Amygdala (tissue), 56 donors: ENCODE results near the gene TMPRSS11F.

Experiments
- DNase-seq, 56 donors: peaks; one replicate each; lab custom pipeline; 2025; lab: John Stamatoyannopoulos, UW

The TMPRSS11F gene

GRCh38 chr4:68079928-68080327, 49.7 kb downstream of the TMPRSS11F start:
- no peak for DNase-seq

GRCh38 chr4:68077737-68078136, 51.9 kb downstream of the TMPRSS11F start:
- no peak for DNase-seq

DNA sequence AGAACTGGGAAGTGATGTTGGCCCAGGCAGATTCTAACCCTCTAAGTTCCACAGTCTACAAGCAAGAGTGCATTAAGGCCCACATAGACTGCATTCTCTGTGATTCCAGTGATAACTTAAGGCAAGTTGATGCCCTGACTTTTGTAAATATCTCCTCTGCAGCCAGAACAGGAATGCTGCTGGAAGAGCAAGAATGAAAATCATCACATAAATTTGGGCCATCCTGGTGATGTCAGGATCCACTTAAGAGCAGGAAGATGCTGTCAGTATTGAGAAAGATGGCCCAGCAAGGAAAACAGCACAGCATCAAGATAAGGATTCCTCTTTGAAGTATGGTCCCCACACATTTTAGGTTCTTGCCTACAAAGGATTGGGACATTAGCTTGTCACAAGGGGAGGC, 52.4 kb downstream of the TMPRSS11F start:
- DNase-seq: no peak

GRCh38 chr4:68076194-68076593, 53.5 kb downstream of the TMPRSS11F start:
- no peak for DNase-seq

- no peak for DNase-seq
Measured at GRCh38 chr4:68074397-68074796, 55.3 kb downstream of the TMPRSS11F start.

- no peak for DNase-seq
Measured at GRCh38 chr4:68070302-68070701, 59.4 kb downstream of the TMPRSS11F start.

DNA sequence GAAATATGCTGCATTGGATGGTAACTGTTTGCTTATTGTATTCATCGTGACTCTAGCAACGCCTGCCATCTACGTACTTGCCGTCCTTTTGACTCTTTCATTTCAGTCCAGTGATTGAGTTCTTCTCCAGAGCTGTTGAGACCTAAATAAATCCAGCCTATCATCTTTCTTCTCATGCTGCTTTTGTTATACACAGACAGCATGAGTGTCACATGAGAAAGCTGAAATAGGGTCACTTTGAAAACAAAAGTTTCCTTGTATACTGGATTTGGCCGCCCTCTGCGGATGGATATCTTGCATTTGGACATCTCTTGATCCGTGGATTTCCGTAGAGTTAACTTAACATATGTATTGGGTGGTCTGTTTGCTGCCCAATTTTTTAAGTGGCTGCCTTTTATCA, 67.2 kb downstream of the TMPRSS11F start:
- peak in 17 of 56 donors; percentile 1 to 36 (median 10) for DNase-seq

DNA sequence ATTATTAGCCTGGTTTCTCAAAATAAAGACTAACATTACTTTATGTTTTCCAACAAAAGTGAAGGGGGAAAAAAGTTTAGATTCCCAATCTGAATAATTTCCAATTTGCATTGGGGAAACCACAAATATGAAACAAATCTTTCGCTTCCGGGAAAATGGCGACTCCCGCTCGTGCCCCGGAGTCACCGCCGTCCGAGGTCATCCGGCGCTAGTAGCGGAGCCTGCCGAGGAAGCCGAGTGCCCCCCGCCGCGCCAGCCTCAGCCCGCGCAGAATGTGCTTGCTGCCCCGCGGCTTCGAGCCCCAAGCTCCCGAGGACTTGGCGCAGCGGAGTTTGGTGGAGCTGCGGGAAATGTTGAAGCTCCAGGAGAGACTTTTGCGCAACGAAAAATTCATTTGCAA, 91.4 kb downstream of the TMPRSS11F start:
- DNase-seq: no peak

GRCh38 chr4:68021185-68021584, 108.5 kb downstream of the TMPRSS11F start:
- no peak for DNase-seq

GRCh38 chr4:68011684-68012083, 118.0 kb downstream of the TMPRSS11F start:
- DNase-seq: no peak
